ENCODE data around the gene PODXL.

GRCh38 chr7:131533566-131534561 lies 22.6 kb downstream of the PODXL start:
- TF ChIP-seq CTCF (IDR thresholded peaks at IDR 0.05) (no peak), EZH2 (IDR thresholded peaks at IDR 0.05) (no peak)

Measured in neural progenitor cell (in vitro differentiated cells).